NCI-H1694 (cell line): ENCODE measurements around the gene ITGB1.

Experiments used
- DNase-seq: peaks from one replicate; lab custom pipeline; 2025; lab: John Stamatoyannopoulos, UW

ITGB1 gene

GRCh38 chr10:32889631-32890212 is 68.3 kb downstream of the ITGB1 start:
- DNase-seq = no peak

GRCh38 chr10:32888161-32888927 is 69.7 kb downstream of the ITGB1 start:
- no peak for DNase-seq

- DNase-seq = no peak
Measured at GRCh38 chr10:32887481-32887880, 70.5 kb downstream of the ITGB1 start.

GRCh38 chr10:32882076-32882475 is 76.0 kb downstream of the ITGB1 start:
- no peak for DNase-seq

GRCh38 chr10:32878646-32879045 is 79.4 kb downstream of the ITGB1 start:
- DNase-seq = no peak

- no peak for DNase-seq
Measured at GRCh38 chr10:32877915-32878314, 80.1 kb downstream of the ITGB1 start.

GRCh38 chr10:32865170-32865569 is 92.9 kb downstream of the ITGB1 start:
- no peak for DNase-seq

- DNase-seq = no peak
Measured at GRCh38 chr10:32854435-32854834, 103.6 kb downstream of the ITGB1 start.

GRCh38 chr10:32851301-32851700 is 106.7 kb downstream of the ITGB1 start:
- DNase-seq = no peak
